K562 (cell line): ENCODE data around the gene S100A9. TPM values are rescaled to one million over a fixed set of nuclear protein-coding genes. Genes with fewer than 3 reads are reported as not detected.

Experiments used
- ARID1B ChIP-seq: fragments of 450-650 bp; IDR thresholded peaks from 2 replicates; pipeline ENCODE4 v1.6.1; 2016; ENCODE audit warnings: antibody characterized with exemption, mild to moderate bottlenecking, inconsistent platforms
- BCL6 ChIP-seq: fragments of 250-450 bp; sonication (Bioruptor Pico); IDR thresholded peaks from 2 replicates; pipeline ENCODE4 v1.4.0; 2020
- CREB1 ChIP-seq, 2 experiments: sonication (generic) in 1 of 2; formaldehyde crosslinking in 1 of 2; IDR thresholded peaks; 2 replicates each; pipeline versions ENCODE4 v1.6.1 to v1.8.0; 2012 to 2022; ENCODE audit warnings: inconsistent platforms in 1 of 2, mild to moderate bottlenecking in 1 of 2, missing genetic modification reagents in 1 of 2, moderate library complexity in 1 of 2
- ETV6 ChIP-seq, 3 experiments: fragments of 150-350 bp in 1 of 3; sonication (generic) in 1 of 3; formaldehyde crosslinking in 1 of 3; IDR thresholded peaks; 2 replicates each; pipeline versions ENCODE4 v1.6.1 to v1.8.0; 2014 to 2022; ENCODE audit warnings: borderline replicate concordance in 2 of 3, low read depth in 2 of 3, antibody characterized with exemption in 1 of 3, low read length in 1 of 3, mild to moderate bottlenecking in 1 of 3, missing genetic modification reagents in 1 of 3
- HMGN3 ChIP-seq: IDR thresholded peaks from 2 replicates; pipeline ENCODE4 v1.6.1; 2011; ENCODE audit warnings: borderline replicate concordance, low read depth, mild to moderate bottlenecking, mixed read lengths, low read length; ENCODE audit not compliant: insufficient read length; ENCODE audit errors: extremely low read depth
- NFATC3 ChIP-seq: fragments of 450-650 bp; IDR thresholded peaks from 2 replicates; pipeline ENCODE4 v1.6.1; 2017; ENCODE audit warnings: mild to moderate bottlenecking
- NR2C1 ChIP-seq, 2 experiments: fragments of 450-650 bp; IDR thresholded peaks; 2 replicates each; pipeline ENCODE4 v1.6.1; 2017; ENCODE audit warnings: mild to moderate bottlenecking in 2 of 2, antibody characterized with exemption in 1 of 2, inconsistent platforms in 1 of 2, missing compliant biosample characterization in 1 of 2, missing genetic modification characterization in 1 of 2
- RAD21 ChIP-seq, 2 experiments: fragments of 250-450 bp in 1 of 2; fragments of 450-650 bp in 1 of 2; sonication (Bioruptor Pico) in 1 of 2; formaldehyde crosslinking in 1 of 2; IDR thresholded peaks in 1 of 2; conservative IDR thresholded peaks in 1 of 2; 2 replicates each; pipeline versions ENCODE4 v1.4.0 to v1.8.0; 2020 to 2022; ENCODE audit warnings: mild to moderate bottlenecking in 2 of 2, moderate library complexity in 1 of 2
- SOX6 ChIP-seq: fragments of 450-650 bp; IDR thresholded peaks from 2 replicates; pipeline ENCODE4 v1.6.1; 2014; ENCODE audit warnings: mild to moderate bottlenecking
- ZBTB33 ChIP-seq: sonication (generic); formaldehyde crosslinking; IDR thresholded peaks from 2 replicates; pipeline ENCODE4 v1.8.1; 2023; ENCODE audit warnings: mild to moderate bottlenecking, missing genetic modification reagents
- ZBTB49 ChIP-seq: sonication (generic); formaldehyde crosslinking; IDR thresholded peaks from 2 replicates; pipeline ENCODE4 v1.8.0; 2022; ENCODE audit warnings: missing genetic modification reagents, mild to moderate bottlenecking, borderline replicate concordance
- ZKSCAN8 ChIP-seq: fragments of 200-800 bp; sonication (Bioruptor generic); IDR thresholded peaks from 2 replicates; pipeline ENCODE4 v1.6.1; 2016; ENCODE audit warnings: missing genetic modification characterization, missing compliant biosample characterization
- polyA plus RNA-seq, 8 experiments: library from polyadenylated mRNA; depleted of rRNA in 4 of 8; stranded (reverse) in 5 of 8; unstranded in 3 of 8; fragments of >200 nt; fragmentation: Nextera tagmentation in 2 of 8; fragmentation: Illumina TruSeq in 1 of 8; extraction: Ambion mirVana in 2 of 8; extraction: Trizol in 1 of 8; gene quantifications; 2 replicates each; pipeline versions ENCODE4 v1.2.1 to v1.2.3, GENCODE V29; 2011 to 2014; ENCODE audit warnings: inconsistent platforms in 1 of 8, missing spikeins in 1 of 8
- total RNA-seq, 7 experiments: library from RNA; depleted of rRNA in 6 of 7; stranded (reverse); fragments of >200 nt in 6 of 7; fragmentation: Illumina TruSeq in 2 of 7; extraction: Trizol in 2 of 7; gene quantifications; 2 replicates each; pipeline versions ENCODE4 v1.2.1 to v1.2.3, GENCODE V29; 2011 to 2021; ENCODE audit warnings: low replicate concordance in 1 of 7
- TF ChIP-seq, protein P1 (sequence below): fragments of 250-450 bp; sonication (Bioruptor Pico); IDR thresholded peaks from 2 replicates; pipeline ENCODE4 v1.4.0; 2020; ENCODE audit warnings: mild to moderate bottlenecking, moderate library complexity
- TF ChIP-seq, protein P2 (sequence below): sonication (generic); formaldehyde crosslinking; IDR thresholded peaks from 2 replicates; pipeline ENCODE4 v1.4.0; 2020; ENCODE audit warnings: mild to moderate bottlenecking, missing genetic modification reagents

Gene S100A9
- total and polyA plus RNA-seq, 9 of the 15 experiments (the other 6 are each of a cell fraction or from before 2014, with no cell fraction given), result 0.80 TPM; not detected in 8

DNA sequence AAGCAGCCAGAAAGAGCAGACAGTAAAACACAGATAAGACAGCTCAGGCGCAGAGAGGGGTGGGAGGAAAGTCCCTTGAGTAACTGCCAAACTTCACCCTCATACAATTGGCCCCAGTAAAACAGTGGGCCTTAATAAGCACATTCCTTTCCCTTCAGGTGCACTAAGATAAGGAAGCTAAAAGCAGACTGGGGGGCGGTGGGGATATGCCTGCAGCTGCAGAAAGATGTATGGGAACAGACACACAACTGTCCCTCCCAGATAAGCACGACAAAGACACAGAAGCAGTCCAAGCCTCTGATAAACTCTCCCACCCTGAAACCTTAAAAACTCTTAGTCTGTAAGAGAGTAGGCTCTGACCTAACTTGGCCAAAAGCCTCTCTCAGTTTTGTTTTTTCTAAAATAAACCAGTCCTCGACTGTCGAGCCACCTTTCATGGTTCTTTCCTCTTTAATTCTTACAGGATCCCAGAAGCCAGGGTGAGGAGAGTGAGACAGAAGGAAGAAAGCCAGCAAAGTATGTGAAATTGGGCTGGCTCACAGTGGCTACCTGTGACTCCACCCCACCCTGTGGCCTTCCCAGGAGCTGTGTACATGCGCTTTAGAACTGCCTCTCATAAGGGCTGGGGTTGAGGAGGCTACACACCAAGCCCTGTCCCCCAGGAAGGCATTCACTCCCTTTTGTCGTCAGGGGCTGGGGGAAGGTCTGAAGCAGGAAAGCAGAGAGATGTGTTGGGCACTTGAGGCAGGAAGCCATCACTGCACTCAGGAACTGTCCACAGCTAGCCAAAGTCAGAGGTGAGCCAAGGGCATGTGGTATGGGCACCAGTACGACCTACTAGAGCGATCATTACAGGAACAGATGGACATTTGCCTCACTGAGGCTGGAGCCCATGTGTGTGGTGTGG lies 13.6 kb upstream of the S100A9 start (continued):
- peak; percentile 63 for TF ChIP-seq HMGN3
- TF ChIP-seq, protein P1, sequence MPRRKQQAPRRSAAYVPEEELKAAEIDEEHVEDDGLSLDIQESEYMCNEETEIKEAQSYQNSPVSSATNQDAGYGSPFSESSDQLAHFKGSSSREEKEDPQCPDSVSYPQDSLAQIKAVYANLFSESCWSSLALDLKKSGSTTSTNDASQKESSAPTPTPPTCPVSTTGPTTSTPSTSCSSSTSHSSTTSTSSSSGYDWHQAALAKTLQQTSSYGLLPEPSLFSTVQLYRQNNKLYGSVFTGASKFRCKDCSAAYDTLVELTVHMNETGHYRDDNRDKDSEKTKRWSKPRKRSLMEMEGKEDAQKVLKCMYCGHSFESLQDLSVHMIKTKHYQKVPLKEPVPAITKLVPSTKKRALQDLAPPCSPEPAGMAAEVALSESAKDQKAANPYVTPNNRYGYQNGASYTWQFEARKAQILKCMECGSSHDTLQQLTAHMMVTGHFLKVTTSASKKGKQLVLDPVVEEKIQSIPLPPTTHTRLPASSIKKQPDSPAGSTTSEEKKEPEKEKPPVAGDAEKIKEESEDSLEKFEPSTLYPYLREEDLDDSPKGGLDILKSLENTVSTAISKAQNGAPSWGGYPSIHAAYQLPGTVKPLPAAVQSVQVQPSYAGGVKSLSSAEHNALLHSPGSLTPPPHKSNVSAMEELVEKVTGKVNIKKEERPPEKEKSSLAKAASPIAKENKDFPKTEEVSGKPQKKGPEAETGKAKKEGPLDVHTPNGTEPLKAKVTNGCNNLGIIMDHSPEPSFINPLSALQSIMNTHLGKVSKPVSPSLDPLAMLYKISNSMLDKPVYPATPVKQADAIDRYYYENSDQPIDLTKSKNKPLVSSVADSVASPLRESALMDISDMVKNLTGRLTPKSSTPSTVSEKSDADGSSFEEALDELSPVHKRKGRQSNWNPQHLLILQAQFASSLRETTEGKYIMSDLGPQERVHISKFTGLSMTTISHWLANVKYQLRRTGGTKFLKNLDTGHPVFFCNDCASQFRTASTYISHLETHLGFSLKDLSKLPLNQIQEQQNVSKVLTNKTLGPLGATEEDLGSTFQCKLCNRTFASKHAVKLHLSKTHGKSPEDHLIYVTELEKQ (CRISPR knock-in tag), result 0 out of 2 replicates have a peak, but pooled peaks have one; percentile 34
- TF ChIP-seq BCL6, result no peak; the same call in 1 of the 2 replicates
- peak; percentile 78 for TF ChIP-seq ZBTB33 (CRISPR knock-in tag)
- TF ChIP-seq ARID1B, result peak; percentile 100
- TF ChIP-seq ETV6 (IDR thresholded peaks at IDR 0.05; ENCODE audit: borderline replicate concordance in 1 of 2, low read depth in 2 of 2, low read length in 1 of 2), result peak in 1 of 2 experiments; percentile 80; a peak in 2 of 4 replicates
- no peak for TF ChIP-seq ETV6 (CRISPR knock-in tag; IDR thresholded peaks at IDR 0.05; ENCODE audit: borderline replicate concordance)
- peak; percentile 94; the same call in 1 of the 2 replicates for TF ChIP-seq NFATC3
- TF ChIP-seq, protein P2, sequence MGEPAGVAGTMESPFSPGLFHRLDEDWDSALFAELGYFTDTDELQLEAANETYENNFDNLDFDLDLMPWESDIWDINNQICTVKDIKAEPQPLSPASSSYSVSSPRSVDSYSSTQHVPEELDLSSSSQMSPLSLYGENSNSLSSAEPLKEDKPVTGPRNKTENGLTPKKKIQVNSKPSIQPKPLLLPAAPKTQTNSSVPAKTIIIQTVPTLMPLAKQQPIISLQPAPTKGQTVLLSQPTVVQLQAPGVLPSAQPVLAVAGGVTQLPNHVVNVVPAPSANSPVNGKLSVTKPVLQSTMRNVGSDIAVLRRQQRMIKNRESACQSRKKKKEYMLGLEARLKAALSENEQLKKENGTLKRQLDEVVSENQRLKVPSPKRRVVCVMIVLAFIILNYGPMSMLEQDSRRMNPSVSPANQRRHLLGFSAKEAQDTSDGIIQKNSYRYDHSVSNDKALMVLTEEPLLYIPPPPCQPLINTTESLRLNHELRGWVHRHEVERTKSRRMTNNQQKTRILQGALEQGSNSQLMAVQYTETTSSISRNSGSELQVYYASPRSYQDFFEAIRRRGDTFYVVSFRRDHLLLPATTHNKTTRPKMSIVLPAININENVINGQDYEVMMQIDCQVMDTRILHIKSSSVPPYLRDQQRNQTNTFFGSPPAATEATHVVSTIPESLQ (CRISPR knock-in tag), result no peak
- TF ChIP-seq NR2C1 (IDR thresholded peaks at IDR 0.05), result no peak; the same call in 1 of the 2 replicates
- TF ChIP-seq NR2C1 (tag; IDR thresholded peaks at IDR 0.05), result peak; percentile 73; the same call in 1 of the 2 replicates
- no peak for TF ChIP-seq ZBTB49 (CRISPR knock-in tag)
- TF ChIP-seq ZKSCAN8, result peak; percentile 96
- TF ChIP-seq RAD21 (CRISPR knock-in tag; conservative IDR thresholded peaks at IDR 0.05 in 1 of 2, IDR thresholded peaks at IDR 0.05 in 1 of 2), result no peak
- TF ChIP-seq SOX6, result peak; percentile 100
- TF ChIP-seq CREB1 (IDR thresholded peaks at IDR 0.05), result peak; percentile 80
- TF ChIP-seq CREB1 (CRISPR knock-in tag; IDR thresholded peaks at IDR 0.05), result no peak; the same call in 1 of the 2 replicates
